Activated CD4-positive, alpha-beta T cell treated with anti-CD3 and anti-CD28 coated beads, Interleukin-2, amount 50 U/mL, for 24 hours (primary cell): ENCODE results near the gene HTR3A.
A peak's percentile ranks its signal among the peaks of the same experiment; 100 is the strongest.

Experiments
- DNase-seq, 2 donors: peaks; one replicate each; pipeline ENCODE4 v3.0.0-alpha.2; 2020; ENCODE audit warnings: low read depth in 1 of 2, low spot score in 1 of 2

The HTR3A gene

GRCh38 chr11:114016986-114017385 lies 42.1 kb downstream of the HTR3A start:
- DNase-seq: no peak

- no peak for DNase-seq
These were observed 42.8 kb downstream of the HTR3A start for GRCh38 chr11:114017723-114018122.

GRCh38 chr11:114019046-114019445 lies 44.1 kb downstream of the HTR3A start:
- DNase-seq: no peak

GRCh38 chr11:114019574-114019973 lies 44.7 kb downstream of the HTR3A start:
- DNase-seq: no peak

- DNase-seq: no peak
These were observed 50.5 kb downstream of the HTR3A start for GRCh38 chr11:114025329-114025907.

- DNase-seq: no peak
These were observed 51.4 kb downstream of the HTR3A start for GRCh38 chr11:114026355-114026754.

GRCh38 chr11:114027391-114027790 lies 52.5 kb downstream of the HTR3A start:
- DNase-seq: no peak

- DNase-seq: no peak
These were observed 53.0 kb downstream of the HTR3A start for GRCh38 chr11:114027926-114028325.

GRCh38 chr11:114031246-114031966 lies 56.5 kb downstream of the HTR3A start:
- no peak for DNase-seq

- no peak for DNase-seq
These were observed 57.0 kb downstream of the HTR3A start for GRCh38 chr11:114031967-114032320.

GRCh38 chr11:114033066-114033465 lies 58.2 kb downstream of the HTR3A start:
- no peak for DNase-seq

GRCh38 chr11:114033572-114033971 lies 58.7 kb downstream of the HTR3A start:
- no peak for DNase-seq

- DNase-seq: no peak
These were observed 60.0 kb downstream of the HTR3A start for GRCh38 chr11:114034956-114035355.

GRCh38 chr11:114036147-114036811 lies 61.4 kb downstream of the HTR3A start:
- peak; percentile 26 to 31 for DNase-seq

GRCh38 chr11:114036958-114037357 lies 62.0 kb downstream of the HTR3A start:
- no peak for DNase-seq

- no peak for DNase-seq
These were observed 64.6 kb downstream of the HTR3A start for GRCh38 chr11:114039551-114039950.
